CD4-positive, alpha-beta memory T cell (primary cell): ENCODE results near the gene TAF8. TPM values are rescaled to one million over a fixed set of nuclear protein-coding genes. Genes with fewer than 3 reads are reported as not detected.

ENCODE experiments used
- CTCF ChIA-PET: fragments of 350-600 bp; sonication (Branson Sonifier 250); formaldehyde crosslinking; loops from one replicate; lab custom pipeline; 2021; ENCODE audit warnings: inconsistent platforms; ENCODE audit not compliant: partially characterized antibody; lab: Charles Lee
- POLR2A ChIA-PET: fragments of 350-600 bp; sonication (Branson Sonifier 250); formaldehyde crosslinking; loops from one replicate; lab custom pipeline; 2021; ENCODE audit not compliant: partially characterized antibody; lab: Charles Lee
- DNase-seq, 5 donors: peaks; one replicate each; pipeline versions ENCODE4 v3.0.0 to v3.0.0-alpha.2; 2020 to 2022; ENCODE audit warnings: mixed read lengths in 1 of 5
- H3K27ac ChIP-seq: one replicate; pipeline ENCODE4 v1.7.0; 2013; ENCODE audit warnings: low read depth, low read length
- H3K27me3 ChIP-seq: 2 replicates; pipeline ENCODE4 v1.7.0; 2013; ENCODE audit warnings: mild to moderate bottlenecking, low read length, moderate library complexity; ENCODE audit not compliant: insufficient read depth
- H3K36me3 ChIP-seq: 2 replicates; pipeline ENCODE4 v1.7.0; 2013; ENCODE audit warnings: mild to moderate bottlenecking, low read length, moderate library complexity; ENCODE audit not compliant: insufficient read depth
- H3K4me1 ChIP-seq: 2 replicates; pipeline ENCODE4 v1.7.0; 2013; ENCODE audit warnings: mild to moderate bottlenecking, low read length, moderate library complexity; ENCODE audit not compliant: insufficient read depth
- H3K4me3 ChIP-seq, 2 donors: one replicate each; pipeline ENCODE4 v1.7.0; 2013; ENCODE audit warnings: low read length in 2 of 2, mild to moderate bottlenecking in 1 of 2
- H3K9me3 ChIP-seq, 2 donors: one replicate each; pipeline ENCODE4 v1.7.0; 2013; ENCODE audit warnings: low read length in 2 of 2, control low read depth in 1 of 2; ENCODE audit not compliant: control insufficient read depth in 1 of 2
- H3K27ac Mint-ChIP-seq, 7 donors: one replicate each; pipeline ENCODE4 v1.8.0; 2020 to 2021; ENCODE audit warnings: mixed read lengths in 7 of 7, mild to moderate bottlenecking in 6 of 7, inconsistent platforms in 3 of 7, moderate library complexity in 3 of 7
- H3K27me3 Mint-ChIP-seq, 2 donors: one replicate each; pipeline ENCODE4 v1.8.0; 2020 to 2021; ENCODE audit warnings: mixed read lengths in 2 of 2
- H3K36me3 Mint-ChIP-seq, 2 donors: one replicate each; pipeline ENCODE4 v1.8.0; 2020 to 2021; ENCODE audit warnings: mixed read lengths in 2 of 2, inconsistent platforms in 1 of 2, mild to moderate bottlenecking in 1 of 2
- H3K4me1 Mint-ChIP-seq, 4 donors: one replicate each; pipeline ENCODE4 v1.8.0; 2020 to 2021; ENCODE audit warnings: mixed read lengths in 4 of 4, mild to moderate bottlenecking in 1 of 4
- H3K4me3 Mint-ChIP-seq, 8 donors: one replicate each; pipeline ENCODE4 v1.8.0; 2020 to 2021; ENCODE audit warnings: mixed read lengths in 8 of 8, mild to moderate bottlenecking in 7 of 8, moderate library complexity in 6 of 8, inconsistent platforms in 3 of 8
- H3K9me3 Mint-ChIP-seq, 8 donors: one replicate each; pipeline ENCODE4 v1.8.0; 2020 to 2021; ENCODE audit warnings: mixed read lengths in 8 of 8, mild to moderate bottlenecking in 5 of 8, inconsistent platforms in 3 of 8, moderate library complexity in 1 of 8
- intact Hi-C: fragments of 100-400 bp; cut with micrococcal nuclease; formaldehyde crosslinking; loops from one replicate; pipeline ENCODE4 v1.15.1; 2023
- polyA plus RNA-seq, 2 donors: library from polyadenylated mRNA; unstranded; fragments of 300-500 nt; fragmentation: Illumina TruSeq; gene quantifications; one replicate each; pipeline ENCODE4 v1.2.3, GENCODE V29; 2021
- total RNA-seq, 2 experiments: library from RNA; stranded (reverse); gene quantifications; one replicate each; pipeline ENCODE4 v1.2.3, GENCODE V29; 2021

TAF8 gene
- total and polyA plus RNA-seq, 4 experiments from 2014 or later = 10.3 to 40.9 (median 29.2) TPM

- Mint-ChIP-seq H3K27me3 (no peaks in the 10 kb centered on the region), H3K27ac (no peak overlapping the region), H3K36me3 (no peaks in the 10 kb centered on the region), H3K9me3 (no peaks in the 10 kb centered on the region), H3K4me3 (no peak overlapping the region), H3K4me1 (no peaks in the 10 kb centered on the region)
- Histone ChIP-seq H3K36me3 (no peaks in the 10 kb centered on the region), H3K9me3 (no peaks in the 10 kb centered on the region), H3K27me3 (no peaks in the 10 kb centered on the region), H3K4me1 (no peaks in the 10 kb centered on the region), H3K4me3 (no peak overlapping the region), H3K27ac (no peak overlapping the region)
- ChIA-PET POLR2A (no interaction called here), CTCF (no interaction called here)
- no peak for DNase-seq
- intact Hi-C loops = no loop called here
Observed at GRCh38 chr6:42125663-42126062, 75.3 kb downstream of the TAF8 start.

- H3K4me1 Mint-ChIP-seq = no peaks in the 10 kb centered on the region
- H3K4me3 ChIP-seq = no peak overlapping the region
- H3K4me1 ChIP-seq = no peaks in the 10 kb centered on the region
- no peak overlapping the region for H3K4me3 Mint-ChIP-seq
- H3K36me3 ChIP-seq = no peaks in the 10 kb centered on the region
- no peak for DNase-seq
- intact Hi-C loops = no loop called here
- no peak overlapping the region for H3K27ac Mint-ChIP-seq
- no peaks in the 10 kb centered on the region for H3K9me3 Mint-ChIP-seq
- no peak overlapping the region for H3K27ac ChIP-seq
- H3K27me3 ChIP-seq = no peaks in the 10 kb centered on the region
- no peaks in the 10 kb centered on the region for H3K27me3 Mint-ChIP-seq
- CTCF ChIA-PET = no interaction called here
- no peaks in the 10 kb centered on the region for H3K36me3 Mint-ChIP-seq
- no peaks in the 10 kb centered on the region for H3K9me3 ChIP-seq
- POLR2A ChIA-PET = no interaction called here
Observed at GRCh38 chr6:42128460-42129359, 78.4 kb downstream of the TAF8 start.

GRCh38 chr6:42129360-42129676, 79.0 kb downstream of the TAF8 start:
- intact Hi-C loops = no loop called here
- no peak for DNase-seq
- CTCF ChIA-PET = no interaction called here
- no peaks in the 10 kb centered on the region for H3K9me3 ChIP-seq
- Mint-ChIP-seq H3K4me3 (no peak overlapping the region), H3K36me3 (no peaks in the 10 kb centered on the region), H3K9me3 (no peaks in the 10 kb centered on the region), H3K27ac (no peak overlapping the region), H3K27me3 (peaks cover 0 to 2% of the 10 kb centered on the region in 2 donors), H3K4me1 (no peaks in the 10 kb centered on the region)
- no peaks in the 10 kb centered on the region for H3K27me3 ChIP-seq
- no peaks in the 10 kb centered on the region for H3K4me1 ChIP-seq
- H3K4me3 ChIP-seq = no peak overlapping the region
- H3K27ac ChIP-seq = no peak overlapping the region
- H3K36me3 ChIP-seq = no peaks in the 10 kb centered on the region
- POLR2A ChIA-PET = no interaction called here

GRCh38 chr6:42131531-42131930, 81.2 kb downstream of the TAF8 start:
- CTCF ChIA-PET = no interaction called here
- Histone ChIP-seq H3K27me3 (no peaks in the 10 kb centered on the region), H3K27ac (no peak overlapping the region), H3K4me1 (no peaks in the 10 kb centered on the region), H3K4me3 (no peak overlapping the region), H3K9me3 (no peaks in the 10 kb centered on the region), H3K36me3 (no peaks in the 10 kb centered on the region)
- DNase-seq = no peak
- intact Hi-C loops = no loop called here
- peaks cover 0 to 2% (median under 1%) of the 10 kb centered on the region in 4 donors for H3K4me1 Mint-ChIP-seq
- peaks cover 0 to 2% of the 10 kb centered on the region in 2 donors for H3K27me3 Mint-ChIP-seq
- no peaks in the 10 kb centered on the region for H3K9me3 Mint-ChIP-seq
- H3K4me3 Mint-ChIP-seq = no peak overlapping the region
- H3K36me3 Mint-ChIP-seq = no peaks in the 10 kb centered on the region
- H3K27ac Mint-ChIP-seq = no peak overlapping the region
- POLR2A ChIA-PET = no interaction called here

GRCh38 chr6:42133926-42134325, 83.6 kb downstream of the TAF8 start:
- POLR2A ChIA-PET = no interaction called here
- intact Hi-C loops = no loop called here
- H3K4me3 Mint-ChIP-seq = no peak overlapping the region

DNA sequence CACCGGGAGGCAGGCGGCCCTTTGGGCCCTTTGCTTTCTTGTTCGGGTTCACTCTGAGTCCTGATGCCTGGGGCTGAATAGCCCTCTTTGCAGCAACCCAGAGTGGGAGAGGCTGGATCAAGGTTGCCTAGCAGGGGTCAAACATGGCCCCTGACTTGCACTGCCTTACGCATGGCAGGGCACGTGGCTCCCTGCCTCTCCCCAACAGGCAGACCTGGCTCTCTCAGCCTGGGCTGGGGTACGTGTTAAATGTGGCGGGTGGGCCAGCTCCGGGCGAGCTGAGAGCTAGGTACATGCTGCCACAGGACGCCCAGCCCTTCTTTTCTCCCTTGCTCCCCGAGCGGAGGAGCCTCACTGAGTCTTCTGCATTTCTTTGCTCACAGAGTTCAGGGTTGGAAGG, 84.8 kb downstream of the TAF8 start:
- no peak overlapping the region for H3K27ac Mint-ChIP-seq
- H3K36me3 Mint-ChIP-seq = no peaks in the 10 kb centered on the region
- H3K27me3 Mint-ChIP-seq = peaks cover 0 to 3% of the 10 kb centered on the region in 2 donors
- H3K36me3 ChIP-seq = no peaks in the 10 kb centered on the region
- H3K27ac ChIP-seq = no peak overlapping the region
- no peaks in the 10 kb centered on the region for H3K4me1 ChIP-seq
- H3K4me3 Mint-ChIP-seq = no peak overlapping the region
- DNase-seq = no peak
- CTCF ChIA-PET = no interaction called here
- no peaks in the 10 kb centered on the region for H3K9me3 ChIP-seq
- no peaks in the 10 kb centered on the region for H3K9me3 Mint-ChIP-seq
- POLR2A ChIA-PET = no interaction called here
- H3K4me1 Mint-ChIP-seq = peaks cover 0 to 4% (median 2%) of the 10 kb centered on the region in 4 donors
- H3K4me3 ChIP-seq = no peak overlapping the region
- intact Hi-C loops = no loop called here
- H3K27me3 ChIP-seq = no peaks in the 10 kb centered on the region

More at GRCh38 chr6:42133926-42134325, 83.6 kb downstream of the TAF8 start:
- H3K27me3 ChIP-seq = no peaks in the 10 kb centered on the region
- no peaks in the 10 kb centered on the region for H3K4me1 ChIP-seq
- Mint-ChIP-seq H3K36me3 (no peaks in the 10 kb centered on the region), H3K4me1 (peaks cover 0 to 4% (median 2%) of the 10 kb centered on the region in 4 donors), H3K27ac (no peak overlapping the region), H3K9me3 (no peaks in the 10 kb centered on the region), H3K27me3 (peaks cover 0 to 2% of the 10 kb centered on the region in 2 donors)
- no peaks in the 10 kb centered on the region for H3K9me3 ChIP-seq
- H3K27ac ChIP-seq = no peak overlapping the region
- CTCF ChIA-PET = interaction anchor here (0.6 to 0.7 kb wide), 2 partner anchors 15 to 271 kb away, joined by 3 to 4 read pairs; no protein-coding TSS in a partner anchor
- H3K4me3 ChIP-seq = no peak overlapping the region
- H3K36me3 ChIP-seq = no peaks in the 10 kb centered on the region
- no peak for DNase-seq

- Mint-ChIP-seq H3K27ac (no peak overlapping the region), H3K27me3 (peaks cover 2 to 3% of the 10 kb centered on the region in 2 donors), H3K4me3 (no peak overlapping the region), H3K36me3 (no peaks in the 10 kb centered on the region), H3K4me1 (peaks cover 0 to 4% (median 2%) of the 10 kb centered on the region in 4 donors), H3K9me3 (no peaks in the 10 kb centered on the region)
- Histone ChIP-seq H3K4me1 (no peaks in the 10 kb centered on the region), H3K36me3 (no peaks in the 10 kb centered on the region), H3K4me3 (no peak overlapping the region), H3K27me3 (no peaks in the 10 kb centered on the region), H3K9me3 (no peaks in the 10 kb centered on the region), H3K27ac (no peak overlapping the region)
- intact Hi-C loops = no loop called here
- POLR2A ChIA-PET = no interaction called here
- CTCF ChIA-PET = no interaction called here
- no peak for DNase-seq
Observed at GRCh38 chr6:42135722-42136121, 85.4 kb downstream of the TAF8 start.
